GM12872 (cell line): ENCODE results near the gene DTX1.
A peak's percentile ranks its signal among the peaks of the same experiment; 100 is the strongest.

Experiments used
- TF ChIP-seq, protein P1 (sequence below): IDR thresholded peaks from 3 replicates; pipeline ENCODE4 v1.5.1; 2011; ENCODE audit warnings: low read depth, mild to moderate bottlenecking, low read length, moderate library complexity; ENCODE audit not compliant: insufficient read depth

Gene DTX1

DNA sequence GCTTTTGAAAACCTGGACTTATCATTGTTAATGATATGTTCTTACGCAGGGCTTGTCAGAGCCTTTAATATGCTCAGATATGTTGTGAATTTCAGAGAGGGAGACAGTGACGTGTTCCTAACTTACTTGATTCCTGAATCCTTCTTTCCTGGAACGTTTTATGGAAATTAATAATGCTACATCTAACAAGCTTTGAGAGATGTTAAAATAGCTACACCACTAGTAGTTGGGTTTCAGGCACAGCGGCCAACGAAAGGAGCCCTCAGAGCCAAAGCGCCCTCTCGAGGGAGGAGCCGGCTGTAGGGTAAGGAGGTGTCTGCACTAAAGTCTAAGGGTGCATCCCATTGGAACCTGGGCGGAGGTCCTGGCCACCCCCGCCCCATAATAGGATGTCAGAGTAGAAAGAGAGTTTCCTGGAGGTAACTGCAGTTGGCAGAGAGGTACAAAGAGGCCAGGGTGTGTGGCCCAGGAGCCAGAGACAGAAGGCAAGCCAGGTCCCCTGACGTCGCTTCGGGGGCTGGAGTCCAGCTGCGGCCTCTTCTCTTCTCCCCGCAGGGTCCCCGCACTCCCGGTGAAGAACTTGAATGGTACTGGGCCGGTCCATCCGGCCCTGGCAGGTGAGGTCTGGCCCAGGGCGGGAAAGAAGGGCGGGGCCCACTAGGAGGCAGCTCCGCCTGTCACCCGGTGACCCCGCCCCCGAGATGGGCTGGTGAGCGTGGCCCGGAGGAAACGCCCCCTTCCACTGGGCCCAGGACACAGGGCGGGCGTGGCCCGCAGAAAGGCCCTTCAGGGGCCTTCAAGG lies 36.3 kb downstream of the DTX1 start:
- TF ChIP-seq, protein P1, sequence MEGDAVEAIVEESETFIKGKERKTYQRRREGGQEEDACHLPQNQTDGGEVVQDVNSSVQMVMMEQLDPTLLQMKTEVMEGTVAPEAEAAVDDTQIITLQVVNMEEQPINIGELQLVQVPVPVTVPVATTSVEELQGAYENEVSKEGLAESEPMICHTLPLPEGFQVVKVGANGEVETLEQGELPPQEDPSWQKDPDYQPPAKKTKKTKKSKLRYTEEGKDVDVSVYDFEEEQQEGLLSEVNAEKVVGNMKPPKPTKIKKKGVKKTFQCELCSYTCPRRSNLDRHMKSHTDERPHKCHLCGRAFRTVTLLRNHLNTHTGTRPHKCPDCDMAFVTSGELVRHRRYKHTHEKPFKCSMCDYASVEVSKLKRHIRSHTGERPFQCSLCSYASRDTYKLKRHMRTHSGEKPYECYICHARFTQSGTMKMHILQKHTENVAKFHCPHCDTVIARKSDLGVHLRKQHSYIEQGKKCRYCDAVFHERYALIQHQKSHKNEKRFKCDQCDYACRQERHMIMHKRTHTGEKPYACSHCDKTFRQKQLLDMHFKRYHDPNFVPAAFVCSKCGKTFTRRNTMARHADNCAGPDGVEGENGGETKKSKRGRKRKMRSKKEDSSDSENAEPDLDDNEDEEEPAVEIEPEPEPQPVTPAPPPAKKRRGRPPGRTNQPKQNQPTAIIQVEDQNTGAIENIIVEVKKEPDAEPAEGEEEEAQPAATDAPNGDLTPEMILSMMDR: peak; percentile 36; the same call in 1 of the 3 replicates

DNA sequence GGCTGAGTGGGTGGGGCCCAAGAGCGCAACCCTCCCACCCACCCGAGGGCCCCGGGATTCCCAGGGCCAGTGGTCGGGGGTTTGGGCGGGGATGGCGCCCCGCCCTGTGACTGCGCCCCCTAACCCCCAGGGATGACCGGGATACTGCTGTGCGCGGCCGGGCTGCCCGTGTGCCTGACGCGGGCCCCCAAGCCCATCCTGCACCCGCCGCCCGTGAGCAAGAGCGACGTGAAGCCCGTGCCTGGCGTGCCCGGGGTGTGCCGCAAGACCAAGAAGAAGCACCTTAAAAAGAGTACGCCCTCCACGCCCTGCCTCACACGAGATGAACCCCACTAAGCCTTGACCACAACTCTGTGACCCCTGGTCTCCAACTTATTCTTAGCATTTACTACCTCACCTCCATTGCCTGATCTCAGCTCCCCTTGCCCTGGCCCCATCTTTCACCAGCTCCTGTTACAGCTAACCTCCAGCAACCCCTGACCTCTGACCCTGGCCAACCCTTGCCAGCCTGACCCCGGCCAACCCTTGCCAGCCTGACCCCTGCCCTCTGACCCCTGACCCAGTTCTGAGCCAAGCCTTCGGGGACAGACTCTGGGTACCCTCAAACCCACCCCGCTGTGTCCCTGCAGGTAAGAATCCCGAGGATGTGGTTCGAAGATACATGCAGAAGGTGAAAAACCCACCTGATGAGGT lies 37.0 kb downstream of the DTX1 start:
- TF ChIP-seq, protein P1: no peak

DNA sequence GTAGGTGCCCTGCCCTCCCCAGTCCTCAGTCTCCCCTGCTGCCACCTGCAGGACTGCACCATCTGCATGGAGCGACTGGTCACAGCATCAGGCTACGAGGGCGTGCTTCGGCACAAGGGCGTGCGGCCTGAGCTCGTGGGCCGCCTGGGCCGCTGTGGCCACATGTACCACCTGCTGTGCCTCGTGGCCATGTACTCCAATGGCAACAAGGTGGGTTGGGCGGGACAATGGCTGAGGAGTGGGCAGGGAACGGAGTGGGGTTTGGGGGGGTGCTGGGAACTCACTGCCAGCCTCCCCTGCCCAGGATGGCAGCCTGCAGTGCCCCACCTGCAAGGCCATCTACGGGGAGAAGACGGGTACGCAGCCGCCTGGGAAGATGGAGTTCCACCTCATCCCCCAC lies 38.2 kb downstream of the DTX1 start:
- TF ChIP-seq, protein P1: no peak

DNA sequence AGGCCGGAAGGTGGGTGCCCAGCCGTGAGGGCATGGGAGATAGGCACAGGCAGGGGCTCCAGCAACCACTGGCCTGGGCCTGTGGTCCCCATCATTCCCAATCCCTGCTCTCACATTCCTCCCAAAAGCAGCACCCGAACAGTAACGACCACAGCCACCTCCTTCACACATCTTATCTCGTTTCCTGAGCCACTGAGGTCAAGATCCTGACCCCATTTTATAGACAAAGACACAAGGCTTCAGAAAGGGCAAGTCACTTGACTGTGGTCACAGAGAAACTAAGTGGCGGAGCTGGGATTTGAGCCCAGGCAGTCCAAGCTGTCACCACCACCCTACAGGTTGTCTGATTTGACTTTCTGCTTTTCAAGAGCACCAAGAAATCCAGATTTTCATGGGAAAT lies 38.9 kb downstream of the DTX1 start:
- TF ChIP-seq, protein P1: no peak

DNA sequence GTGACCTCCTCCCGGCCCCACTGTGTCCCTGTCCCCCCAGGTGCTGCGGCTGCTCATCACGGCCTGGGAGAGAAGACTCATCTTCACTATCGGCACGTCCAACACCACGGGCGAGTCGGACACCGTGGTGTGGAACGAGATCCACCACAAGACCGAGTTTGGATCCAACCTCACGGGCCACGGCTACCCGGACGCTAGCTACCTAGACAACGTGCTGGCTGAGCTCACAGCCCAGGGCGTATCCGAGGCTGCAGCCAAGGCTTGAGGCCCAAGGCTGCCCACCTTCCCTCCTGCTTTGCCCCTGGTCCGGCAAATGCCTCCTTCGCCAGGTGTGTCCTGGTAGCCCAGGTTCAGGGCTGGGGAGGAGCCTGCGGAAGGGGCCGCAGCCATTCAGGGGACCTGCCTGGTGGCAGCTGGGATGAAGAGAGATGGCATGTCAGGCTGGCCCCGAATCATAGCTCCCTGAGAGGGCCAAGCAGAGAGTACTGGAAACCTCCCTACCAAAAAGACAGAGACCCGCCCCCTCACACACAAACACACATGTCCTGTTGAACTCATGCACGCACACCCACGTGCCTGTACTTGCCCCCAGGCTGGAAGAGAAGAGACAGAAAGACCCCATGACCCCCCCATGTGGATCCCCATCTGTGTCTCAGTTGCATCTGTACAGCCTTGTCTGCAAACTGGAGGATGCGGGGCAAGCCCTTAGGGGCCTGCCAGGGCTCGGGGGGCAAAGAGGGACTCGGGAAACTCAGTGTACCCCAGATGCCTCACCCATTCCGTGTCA lies 40.3 kb downstream of the DTX1 start:
- TF ChIP-seq, protein P1: no peak

DNA sequence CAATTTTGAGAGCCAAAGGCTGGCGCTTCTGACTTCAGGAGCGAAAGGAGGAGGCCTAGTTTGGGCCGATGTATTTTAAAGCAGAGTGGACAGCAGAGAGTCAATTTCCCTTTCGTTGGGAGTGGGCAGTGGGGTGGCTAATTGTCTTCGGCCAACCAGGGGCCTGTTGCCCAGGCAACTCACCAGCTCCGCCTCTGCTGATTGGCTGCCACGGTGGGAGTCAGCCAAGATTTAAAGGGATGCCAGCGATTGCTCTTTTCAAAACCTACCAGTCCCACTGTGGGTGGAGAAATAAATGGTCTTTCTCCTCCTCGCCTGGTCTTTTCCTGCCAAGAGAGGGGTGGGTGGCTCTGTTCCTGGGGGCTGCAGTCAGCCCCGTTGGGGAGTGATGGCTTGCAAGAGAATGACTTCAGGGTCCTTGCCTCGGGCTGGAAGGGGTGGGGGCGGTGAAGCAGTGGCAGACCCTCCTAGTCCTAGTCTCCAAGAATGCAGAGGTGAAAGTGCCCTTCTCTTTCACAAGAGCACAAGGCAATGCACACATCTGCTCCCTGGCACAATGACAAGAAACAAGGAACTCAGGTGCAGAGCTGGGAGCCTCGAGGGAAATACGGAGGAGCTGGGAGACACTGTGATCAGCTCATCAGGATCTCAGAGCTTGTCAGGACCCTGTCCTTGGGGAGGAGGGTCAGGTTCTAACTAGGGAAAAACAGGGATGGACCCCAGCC lies 41.3 kb downstream of the DTX1 start:
- TF ChIP-seq, protein P1: no peak

DNA sequence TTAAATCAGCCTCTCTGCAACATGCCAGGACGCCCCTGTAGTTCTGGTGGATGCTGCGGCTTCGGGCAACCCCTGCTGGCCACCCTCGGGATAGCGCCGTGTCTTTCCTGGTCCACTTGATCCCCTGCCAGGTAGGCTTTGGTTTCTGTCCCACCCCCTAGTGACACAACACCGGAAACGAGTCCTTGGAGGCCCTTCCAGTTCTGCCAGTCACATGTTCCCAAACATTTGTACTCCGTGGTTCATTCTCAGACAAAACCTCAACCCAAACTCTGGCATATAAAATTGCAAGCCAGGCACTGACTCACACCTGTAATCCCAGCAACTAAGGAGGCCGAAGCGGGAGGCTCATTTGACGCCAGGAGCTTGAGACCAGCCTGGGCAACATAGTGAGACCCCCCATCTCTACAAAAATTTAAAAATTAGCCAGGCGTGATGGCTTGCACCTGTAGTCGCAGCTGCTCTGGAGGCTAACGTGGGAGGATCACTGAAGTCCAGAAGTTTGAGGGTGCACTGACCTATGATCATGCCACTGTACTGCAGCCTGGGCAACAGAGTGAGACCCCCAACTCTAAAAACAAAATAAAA lies 42.0 kb downstream of the DTX1 start:
- TF ChIP-seq, protein P1: peak; percentile 100
